Raji (cell line): Measurements from ENCODE around the gene SH3BGRL2.

Experiments used
- POLR2A ChIP-seq: IDR thresholded peaks from 2 replicates; pipeline ENCODE4 v1.6.1; 2011; ENCODE audit warnings: low read depth, low read length, control low read depth; ENCODE audit not compliant: insufficient read depth

SH3BGRL2 gene

DNA sequence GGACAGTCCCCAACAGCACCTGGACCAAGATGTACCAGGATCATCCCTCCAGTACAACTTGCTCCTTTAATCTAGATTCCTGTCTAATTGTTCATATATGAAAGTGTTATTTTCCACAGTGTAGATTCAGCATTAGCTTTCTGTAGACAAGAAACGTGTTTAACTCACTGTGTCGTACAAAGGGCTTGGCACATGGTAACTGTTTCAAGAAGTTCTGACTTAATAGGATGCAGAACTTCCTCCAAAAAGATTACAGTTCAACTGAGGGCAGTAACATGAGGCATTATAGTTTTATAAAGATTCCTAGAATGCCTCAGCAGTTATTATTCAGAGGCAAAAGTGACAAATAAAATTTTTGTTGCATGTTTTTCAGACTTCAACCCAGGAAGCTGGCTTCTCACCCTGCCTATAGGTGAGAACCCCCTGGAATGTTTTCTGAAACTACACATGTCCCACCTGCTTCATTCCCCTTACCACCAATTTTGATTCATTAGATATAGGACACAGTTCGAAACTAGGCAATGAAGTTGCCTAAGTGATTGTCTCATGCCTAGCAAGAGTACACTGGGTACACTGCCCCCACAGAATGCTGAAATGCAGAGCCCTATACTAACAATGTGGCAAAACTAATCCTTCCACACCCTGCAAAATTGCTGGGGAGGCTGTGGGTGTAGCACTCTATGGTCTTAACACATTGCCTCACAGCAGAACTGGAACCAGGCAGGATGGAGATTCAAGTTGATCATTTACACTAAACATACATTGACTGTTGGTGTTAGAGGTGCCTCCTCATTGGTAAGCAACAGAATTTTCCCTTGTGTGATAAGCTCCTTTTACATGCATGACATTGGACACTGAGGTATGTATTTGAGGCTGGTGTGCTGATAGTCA, 22.6 kb upstream of the SH3BGRL2 start:
- no peak for TF ChIP-seq POLR2A

DNA sequence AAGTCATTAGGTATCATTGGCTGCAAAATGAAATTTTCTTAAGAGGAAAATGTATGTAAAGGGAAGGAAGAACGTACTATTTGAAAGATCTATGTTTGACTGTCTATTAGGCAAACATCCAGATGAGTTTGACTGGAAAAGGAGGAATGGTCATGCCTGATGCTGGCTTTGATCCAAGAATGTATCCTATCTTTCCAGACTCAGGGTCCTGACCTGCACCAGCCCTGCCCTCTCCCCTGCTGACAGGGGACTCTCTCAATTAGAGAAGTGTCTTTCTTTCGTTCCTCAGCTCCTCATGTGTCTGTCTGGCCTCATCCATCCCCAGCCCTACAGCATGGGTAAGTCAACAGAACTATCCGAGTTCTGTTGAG, 21.9 kb upstream of the SH3BGRL2 start:
- no peak for TF ChIP-seq POLR2A

DNA sequence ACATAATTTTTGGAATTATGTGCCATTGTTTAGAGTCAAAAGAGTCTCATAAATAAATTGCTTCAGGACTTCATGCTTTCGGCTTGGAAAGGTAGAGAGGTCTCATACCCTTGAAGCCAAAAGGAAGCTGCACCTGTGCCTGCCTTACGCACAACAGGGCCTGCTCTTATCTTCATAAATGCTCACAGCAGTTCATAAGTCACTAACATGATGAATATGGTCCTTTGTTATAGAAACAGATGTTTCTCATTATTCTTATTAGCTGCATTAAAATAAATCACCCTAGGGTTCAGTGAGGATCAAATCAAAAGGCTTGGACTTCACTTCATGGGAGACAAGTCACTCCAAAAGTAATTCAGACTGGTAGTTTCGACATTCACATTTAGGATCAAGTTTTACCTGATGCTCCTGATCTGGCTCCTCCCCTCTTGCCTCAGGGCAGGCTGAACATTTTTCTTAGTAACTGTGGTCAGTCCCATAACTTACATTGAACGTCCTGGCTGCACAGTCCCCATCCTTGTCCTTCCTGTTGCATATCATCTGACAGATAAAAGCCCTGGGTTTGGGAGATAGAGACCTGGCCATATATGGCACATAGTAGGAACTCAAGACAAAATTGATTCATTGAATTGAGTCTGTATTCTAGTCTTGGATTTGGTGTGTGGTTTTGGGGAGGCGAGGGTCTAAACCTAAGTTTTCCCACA, 20.7 kb upstream of the SH3BGRL2 start:
- no peak for TF ChIP-seq POLR2A

DNA sequence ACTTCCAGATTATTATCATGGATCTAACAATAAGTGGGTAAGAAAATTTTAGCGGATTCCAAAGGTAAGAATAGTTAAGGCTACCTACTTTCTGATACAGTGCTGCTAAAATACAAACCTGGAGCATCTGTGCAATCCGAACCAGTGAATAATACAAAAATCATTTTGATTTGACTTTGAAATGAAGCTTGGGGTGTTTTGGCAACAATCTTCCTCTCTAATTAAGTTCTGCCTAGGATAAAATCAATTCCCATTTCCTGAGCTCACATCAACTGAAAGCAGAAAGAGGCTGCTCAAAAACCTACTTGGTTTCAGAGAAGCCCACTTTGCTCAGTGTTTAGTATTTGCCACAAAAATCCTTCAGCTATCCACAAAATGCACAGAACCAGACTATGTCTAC, 18.7 kb upstream of the SH3BGRL2 start:
- no peak for TF ChIP-seq POLR2A

DNA sequence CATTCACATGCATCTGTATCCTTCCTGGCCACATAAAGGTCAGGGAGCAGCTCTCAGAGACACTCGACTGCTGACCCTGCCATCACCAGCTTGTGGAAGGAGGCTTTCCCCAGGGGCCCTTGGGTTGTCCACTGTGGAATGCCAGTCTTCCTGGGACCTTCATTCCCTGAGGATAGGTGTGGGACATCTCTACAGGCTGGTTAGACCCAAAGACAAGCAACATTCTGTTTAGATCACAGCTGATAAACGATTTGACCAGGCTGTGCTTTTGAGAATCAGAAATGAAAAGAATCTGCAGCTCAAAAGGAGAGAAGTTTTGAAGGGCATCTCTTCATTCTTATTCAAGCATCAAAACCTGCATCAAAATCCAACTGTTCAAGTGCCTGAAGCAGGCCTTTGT, 18.2 kb upstream of the SH3BGRL2 start:
- no peak for TF ChIP-seq POLR2A

DNA sequence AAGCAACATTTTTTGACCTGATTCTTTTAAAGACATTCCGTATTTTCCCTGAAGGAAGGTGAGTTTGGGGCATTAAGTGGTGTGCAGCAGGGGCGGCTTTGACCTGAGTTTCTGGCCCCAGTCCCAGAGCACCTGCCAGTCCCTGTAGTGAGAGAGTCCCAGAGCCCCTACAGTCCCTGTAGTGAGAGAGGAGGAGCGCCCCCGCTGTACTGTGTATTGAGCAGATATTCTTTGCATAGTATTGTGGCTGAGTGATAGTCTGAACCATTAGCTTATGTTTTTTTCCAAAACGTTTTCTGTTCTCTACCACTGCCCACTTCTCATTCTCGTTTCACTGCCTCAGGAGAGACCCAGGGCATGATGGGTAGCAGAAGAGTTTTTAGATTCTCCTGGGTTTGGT, 17.2 kb upstream of the SH3BGRL2 start:
- no peak for TF ChIP-seq POLR2A

DNA sequence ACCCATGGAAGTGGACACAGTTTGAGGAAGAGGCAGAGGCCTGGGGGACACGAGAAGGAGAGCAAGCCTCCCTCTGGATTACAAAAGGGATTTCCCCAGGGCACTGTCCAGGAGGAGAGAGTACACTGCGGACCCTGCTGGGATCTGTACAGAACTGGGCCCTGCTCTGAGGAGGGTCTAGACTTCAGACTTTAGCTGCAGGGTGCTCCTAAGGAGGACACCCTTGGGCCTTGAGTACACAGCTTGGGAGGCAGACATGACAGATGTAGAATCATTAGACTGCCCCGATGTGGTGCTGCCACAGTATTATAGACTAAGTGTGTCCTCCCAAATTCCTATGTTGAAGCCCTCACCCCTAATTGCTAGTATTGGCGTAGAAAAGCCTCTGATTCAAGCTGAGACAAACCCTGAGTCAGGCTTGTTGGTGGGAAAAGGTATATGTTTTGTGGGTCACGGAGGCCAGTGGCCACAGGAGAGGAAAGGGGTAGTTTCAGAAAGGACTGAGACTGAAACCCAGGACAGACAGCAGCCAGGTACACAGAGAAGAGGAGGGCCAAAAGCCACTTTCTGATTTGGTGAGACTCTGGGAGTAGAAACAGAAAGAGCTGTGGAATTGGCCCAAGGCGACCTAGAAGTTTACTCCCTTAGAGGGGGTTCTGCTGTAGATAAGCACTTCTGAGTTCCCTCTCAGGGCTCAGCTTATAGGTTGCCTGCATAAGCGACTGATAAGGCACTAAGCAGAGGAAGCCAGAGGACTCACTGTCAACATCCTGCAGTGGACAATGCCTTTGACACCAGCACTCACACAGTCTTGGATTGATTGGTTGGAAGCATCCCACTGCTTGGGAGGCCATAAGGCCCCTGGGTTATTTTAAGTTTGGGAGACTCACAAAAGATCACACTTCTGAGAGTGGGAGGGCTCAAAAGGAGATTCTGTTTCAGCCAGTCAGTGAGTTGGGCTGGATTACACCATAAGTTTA, 16.5 kb upstream of the SH3BGRL2 start:
- TF ChIP-seq POLR2A, result no peak

DNA sequence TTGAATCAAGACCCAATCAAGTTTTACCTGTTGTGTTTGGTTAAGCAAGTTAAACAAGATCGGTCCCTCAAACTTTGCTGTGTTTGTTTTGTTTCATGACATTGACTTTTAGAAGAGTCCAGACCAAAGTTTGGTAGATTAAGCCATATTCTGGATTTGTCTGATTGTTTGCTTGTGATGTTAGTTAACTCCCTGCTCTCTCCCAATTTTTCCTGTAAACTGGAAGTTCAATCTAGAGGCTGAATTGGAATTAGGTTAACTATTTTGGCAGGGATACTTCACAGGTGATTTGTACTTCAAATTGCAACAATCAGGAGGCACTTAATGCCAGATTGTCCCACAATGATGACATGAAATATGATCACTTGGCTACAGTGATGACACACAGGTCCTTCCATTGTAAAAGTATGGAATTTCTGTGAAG, 13.6 kb upstream of the SH3BGRL2 start:
- TF ChIP-seq POLR2A, result no peak

DNA sequence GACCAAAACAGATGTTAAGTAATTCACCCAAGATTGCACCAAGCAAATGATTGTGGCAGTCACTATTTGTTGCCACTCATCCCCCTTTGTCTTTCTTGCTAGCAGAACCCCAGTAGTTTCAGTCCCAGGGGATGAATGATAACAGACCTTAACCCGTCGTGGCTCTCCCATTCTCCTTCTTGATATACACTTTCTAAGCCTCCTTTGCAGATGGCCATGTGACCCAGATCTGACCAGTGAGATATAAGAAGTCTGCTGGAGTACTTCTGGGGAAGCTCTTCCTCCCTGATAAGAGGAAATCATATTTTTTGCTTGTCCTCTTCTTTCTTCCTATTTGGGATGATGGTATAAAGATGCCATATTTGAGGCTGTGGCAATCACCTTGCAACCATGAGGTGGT, 9.6 kb upstream of the SH3BGRL2 start:
- TF ChIP-seq POLR2A, result no peak

DNA sequence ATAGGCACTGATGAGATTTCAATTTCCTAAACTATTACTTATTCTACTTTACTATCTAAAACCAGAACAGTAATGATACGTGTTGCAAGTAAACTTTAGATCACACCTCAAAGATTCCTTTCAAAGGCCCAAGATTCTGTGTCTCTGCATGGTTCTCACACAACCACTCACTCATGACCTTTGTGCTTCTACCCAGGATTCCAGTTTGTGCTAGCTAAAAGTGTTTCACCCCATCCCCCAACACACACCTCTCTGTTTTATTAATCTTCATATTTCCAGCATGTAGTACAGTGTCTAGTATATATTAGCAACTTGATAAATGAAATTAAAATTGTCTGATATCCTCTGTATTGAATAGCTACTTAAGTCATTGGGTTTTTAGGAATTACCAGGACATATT, 8.8 kb upstream of the SH3BGRL2 start:
- no peak for TF ChIP-seq POLR2A

DNA sequence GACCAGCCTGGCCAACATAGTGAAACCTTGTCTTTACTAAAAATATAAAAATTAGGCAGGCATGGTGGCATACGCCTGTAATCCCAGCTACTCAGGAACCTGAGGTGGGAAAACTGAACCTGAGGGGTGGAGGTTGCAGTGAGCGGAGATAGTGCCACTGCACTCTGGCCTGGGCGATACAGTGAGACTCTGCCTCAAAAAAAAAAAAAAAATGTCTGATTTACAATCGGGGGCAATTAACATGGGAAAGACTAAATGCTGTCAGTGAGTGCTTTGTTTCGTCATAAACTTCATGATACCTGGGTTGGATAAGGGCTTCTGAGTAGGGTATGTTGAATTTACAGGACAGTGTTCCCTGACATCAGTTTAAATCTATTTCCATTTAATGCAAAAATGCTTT, 8.0 kb upstream of the SH3BGRL2 start:
- TF ChIP-seq POLR2A, result no peak

DNA sequence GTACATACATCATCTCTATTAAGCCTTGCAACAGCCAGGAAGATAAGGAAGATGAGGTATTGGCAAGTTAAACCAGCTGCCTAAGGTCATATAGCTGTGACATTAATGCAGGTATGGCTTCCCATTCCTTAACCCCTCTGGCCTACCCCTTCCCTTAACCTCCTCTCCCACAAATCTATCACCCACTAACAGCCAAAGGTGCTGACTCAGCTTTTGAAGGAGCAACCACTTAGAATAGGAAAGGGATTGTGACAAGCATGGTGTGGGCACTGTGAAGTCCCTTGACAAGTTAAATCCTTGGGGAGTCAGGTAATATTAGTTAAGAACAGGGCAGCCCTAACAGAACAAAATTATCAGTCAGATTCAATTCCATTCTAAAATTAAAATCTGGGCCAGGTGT, 5.4 kb upstream of the SH3BGRL2 start:
- TF ChIP-seq POLR2A, result no peak

DNA sequence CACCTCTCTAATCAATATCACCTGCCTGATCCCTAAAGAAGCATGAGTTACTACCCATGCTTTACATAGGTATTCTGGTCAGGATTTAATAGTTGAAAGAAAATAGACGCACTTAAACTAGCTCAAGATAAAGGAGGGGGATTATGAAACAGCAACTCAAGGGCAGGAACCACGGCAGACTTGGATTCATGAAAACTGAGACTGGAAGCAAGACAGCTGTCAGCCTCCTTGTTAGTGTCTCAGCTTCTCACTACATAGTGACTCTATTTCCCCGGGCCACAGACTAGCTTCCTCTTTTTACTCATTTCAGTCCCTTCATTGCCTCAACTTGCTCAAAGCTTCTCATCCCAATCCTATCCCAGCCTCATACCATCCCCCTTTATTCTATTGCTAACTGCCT, 4.3 kb upstream of the SH3BGRL2 start:
- no peak for TF ChIP-seq POLR2A

DNA sequence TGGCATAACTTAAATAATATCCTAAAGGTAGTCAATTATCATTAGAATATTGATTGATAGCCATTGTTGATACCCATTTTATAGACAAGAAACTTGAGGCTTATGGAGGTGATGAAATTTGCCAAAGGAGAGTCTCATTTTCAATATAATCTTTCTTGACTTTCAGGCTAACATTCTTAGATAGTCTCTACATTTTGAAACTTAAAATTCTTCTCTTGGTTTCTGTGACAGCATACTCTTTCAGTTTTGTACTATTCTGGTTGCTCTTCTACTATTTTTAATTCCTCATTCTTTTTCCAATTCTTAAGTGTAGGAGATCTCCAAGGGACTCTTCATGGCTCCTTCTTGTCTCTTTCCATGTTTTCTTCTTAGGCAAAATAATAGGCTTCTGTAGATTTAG, 3.7 kb upstream of the SH3BGRL2 start:
- no peak for TF ChIP-seq POLR2A

DNA sequence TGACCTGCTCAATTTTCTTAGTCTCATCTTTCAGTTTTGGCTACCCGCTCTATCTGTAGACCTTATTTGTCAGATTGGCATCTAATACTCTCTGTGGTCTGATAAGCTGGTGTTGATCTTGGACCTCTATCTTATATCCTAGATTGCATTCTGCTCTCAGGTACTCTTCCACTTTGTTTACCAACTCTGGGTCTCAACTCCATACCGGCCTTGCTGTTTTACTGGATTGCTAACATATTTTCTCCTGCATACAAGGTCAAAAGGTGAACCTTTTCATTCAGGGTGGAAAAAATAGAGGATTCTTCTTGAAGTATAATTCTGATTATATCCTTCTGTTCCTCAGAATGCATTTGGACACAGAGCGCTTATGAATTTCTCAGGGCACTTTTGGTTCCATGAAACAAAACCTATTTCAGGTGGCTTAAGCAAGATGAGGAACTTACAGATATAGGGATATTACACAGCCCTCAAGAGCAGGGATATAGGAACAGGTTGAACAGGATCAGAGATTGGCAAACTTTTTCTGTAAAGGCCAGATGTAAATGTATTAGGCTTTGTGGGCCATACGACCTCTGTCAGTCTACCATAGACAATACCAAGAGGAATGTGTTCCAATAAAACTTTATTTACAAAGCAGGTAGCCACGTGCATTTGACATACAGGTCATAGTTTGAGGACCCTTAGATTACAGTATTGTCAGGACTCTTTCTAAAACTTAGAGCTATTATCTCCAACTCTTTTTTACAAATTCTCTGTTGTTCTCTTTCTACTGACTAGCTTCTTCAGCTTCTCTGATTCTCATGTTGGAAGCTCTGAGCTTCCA, 2.5 kb upstream of the SH3BGRL2 start:
- TF ChIP-seq POLR2A, result no peak

DNA sequence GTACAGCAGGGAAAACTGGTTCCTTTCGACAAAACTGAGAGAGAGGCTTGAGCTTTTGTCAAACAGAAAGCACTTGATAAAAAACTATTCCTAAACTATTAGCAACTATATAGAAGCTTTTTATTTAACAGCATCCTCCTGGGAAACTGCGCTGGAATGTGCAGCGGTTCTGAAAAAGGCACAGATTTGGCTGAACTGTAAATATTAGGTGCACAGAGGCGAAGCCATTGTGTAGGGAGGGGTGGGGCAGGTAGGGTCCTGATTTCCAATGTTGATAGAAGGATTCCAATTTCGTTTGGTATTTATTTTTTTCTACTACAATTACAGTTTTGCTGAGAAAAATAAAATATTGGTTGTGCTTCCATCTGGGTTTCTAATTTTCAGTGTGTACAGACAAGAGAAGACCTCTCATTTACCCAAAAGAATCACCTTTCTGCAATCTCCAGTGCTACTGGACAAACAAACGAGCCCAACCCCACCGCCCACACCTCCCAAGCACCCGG, 698 bp upstream of the SH3BGRL2 start:
- no peak for TF ChIP-seq POLR2A
